ENCODE measurements around the gene CYLC1. TPM values are rescaled to one million over a fixed set of nuclear protein-coding genes. Genes with fewer than 3 reads are reported as not detected.

CYLC1 gene
- not detected for total RNA-seq

GRCh38 chrX:83860846-83861245 is at the start of gene CYLC1:
TSS of gene CYLC1 (plus strand) at chrX:83861146. CDS start at chrX:83861183, 37 bp downstream.
- no peak for TF ChIP-seq CTCF (IDR thresholded peaks at IDR 0.05)
- H3K4me3 ChIP-seq = no peak within 1 kb of the TSS
- no peaks in the 10 kb centered on the region for H3K36me3 ChIP-seq
- H3K9me3 ChIP-seq = no peaks in the 10 kb centered on the region
- no peaks in the 10 kb centered on the region for H3K27me3 ChIP-seq
- no peaks in the 10 kb centered on the region for H3K4me1 ChIP-seq
- DNase-seq (ENCODE audit: low spot score) = no peak
- no peak within 1 kb of the TSS for H3K27ac ChIP-seq

GRCh38 chrX:83819304-83819703 is 41.6 kb upstream of the CYLC1 start:
- H3K9me3 ChIP-seq = peaks cover 0 to 14% of the 10 kb centered on the region in 2 donors
- H3K4me1 ChIP-seq = no peaks in the 10 kb centered on the region
- DNase-seq (ENCODE audit: low spot score) = peak; percentile 36
- H3K4me3 ChIP-seq = no peak overlapping the region
- H3K36me3 ChIP-seq = no peaks in the 10 kb centered on the region
- H3K27me3 ChIP-seq = no peaks in the 10 kb centered on the region
- TF ChIP-seq CTCF (IDR thresholded peaks at IDR 0.05) = no peak
- H3K27ac ChIP-seq = no peak overlapping the region

GRCh38 chrX:83829874-83830273 is 31.1 kb upstream of the CYLC1 start:
- Histone ChIP-seq H3K9me3 (no peaks in the 10 kb centered on the region), H3K27ac (no peak overlapping the region), H3K36me3 (no peaks in the 10 kb centered on the region), H3K4me3 (no peak overlapping the region), H3K27me3 (no peaks in the 10 kb centered on the region), H3K4me1 (no peaks in the 10 kb centered on the region)
- no peak for TF ChIP-seq CTCF (IDR thresholded peaks at IDR 0.05)
- no peak for DNase-seq (ENCODE audit: low spot score)

DNA sequence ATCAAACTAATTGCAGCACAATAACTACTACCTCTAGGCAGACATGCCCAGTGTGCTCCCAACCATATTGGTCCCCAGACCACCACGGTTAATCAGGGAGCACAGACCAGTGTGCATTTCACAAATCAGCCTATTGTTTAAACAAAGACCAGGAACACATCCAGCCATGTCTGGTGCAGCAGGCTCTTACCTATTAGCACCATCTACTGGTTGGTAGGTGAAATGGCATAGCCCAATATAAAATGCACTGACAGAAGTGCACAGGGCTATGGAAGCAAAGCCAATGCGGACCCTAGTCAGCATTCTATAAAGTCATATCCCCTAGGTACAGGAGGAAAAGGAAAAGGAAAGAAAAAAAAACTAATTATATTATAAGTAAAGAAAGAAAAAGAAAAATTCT is 15.5 kb upstream of the CYLC1 start:
- no peaks in the 10 kb centered on the region for H3K36me3 ChIP-seq
- no peak overlapping the region for H3K4me3 ChIP-seq
- no peaks in the 10 kb centered on the region for H3K4me1 ChIP-seq
- TF ChIP-seq CTCF (IDR thresholded peaks at IDR 0.05) = peak; percentile 44 to 71
- no peaks in the 10 kb centered on the region for H3K27me3 ChIP-seq
- H3K9me3 ChIP-seq = peaks cover 0 to 15% of the 10 kb centered on the region in 2 donors
- H3K27ac ChIP-seq = no peak overlapping the region
- DNase-seq (ENCODE audit: low spot score) = no peak

DNA sequence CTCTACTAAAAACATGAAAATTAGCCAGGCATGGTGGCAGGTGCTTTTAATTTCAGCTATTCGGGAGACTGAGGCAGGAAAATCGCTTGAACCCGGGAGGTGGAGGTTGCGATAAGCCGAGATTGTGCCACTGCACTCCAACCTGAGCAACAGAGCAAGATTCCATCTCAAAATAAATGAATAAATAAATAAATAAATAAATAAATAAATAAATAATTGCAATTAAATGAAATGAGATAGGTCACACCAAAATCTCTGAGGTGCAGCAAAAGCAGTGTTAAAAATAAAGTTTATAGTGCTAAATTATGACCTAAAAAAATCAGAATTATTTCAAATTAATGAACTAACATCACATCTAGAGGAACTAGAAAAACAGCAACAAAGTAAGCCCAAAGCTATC is 13.6 kb upstream of the CYLC1 start:
- Histone ChIP-seq H3K27me3 (no peaks in the 10 kb centered on the region), H3K4me1 (no peaks in the 10 kb centered on the region), H3K4me3 (no peak overlapping the region), H3K36me3 (no peaks in the 10 kb centered on the region), H3K27ac (no peak overlapping the region), H3K9me3 (peaks cover 0 to 15% of the 10 kb centered on the region in 2 donors)
- DNase-seq (ENCODE audit: low spot score) = no peak
- no peak for TF ChIP-seq CTCF (IDR thresholded peaks at IDR 0.05)

DNA sequence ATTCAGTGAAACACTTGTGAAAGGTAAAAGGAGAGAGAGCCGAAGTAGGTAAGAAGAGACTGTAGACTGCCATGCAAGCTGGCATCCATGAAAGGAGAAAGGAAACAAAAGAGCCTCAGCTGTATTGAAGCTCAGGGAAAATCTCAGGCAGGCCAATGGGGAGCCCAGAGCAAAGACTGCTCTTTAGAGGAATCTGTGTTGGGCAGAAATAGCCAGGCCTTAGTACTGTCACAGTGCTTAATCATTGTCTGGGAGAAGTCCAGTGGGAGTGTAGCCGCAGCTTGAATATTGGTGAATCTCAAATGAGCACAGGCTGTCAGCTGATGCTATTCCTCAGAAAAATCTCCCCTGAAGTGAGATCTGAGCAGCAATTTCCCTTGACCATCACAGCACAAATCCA is 27.6 kb downstream of the CYLC1 start:
- no peak for TF ChIP-seq CTCF (IDR thresholded peaks at IDR 0.05)
- no peak overlapping the region for H3K4me3 ChIP-seq
- H3K27ac ChIP-seq = no peak overlapping the region
- H3K36me3 ChIP-seq = no peaks in the 10 kb centered on the region
- no peaks in the 10 kb centered on the region for H3K4me1 ChIP-seq
- no peaks in the 10 kb centered on the region for H3K27me3 ChIP-seq
- no peak for DNase-seq (ENCODE audit: low spot score)
- no peaks in the 10 kb centered on the region for H3K9me3 ChIP-seq

Data from right atrium auricular region (tissue), 2 donors.